CD4-positive, alpha-beta T cell (primary cell): Measurements from ENCODE around the gene ATP5PD. TPM values are rescaled to one million over a fixed set of nuclear protein-coding genes. Genes with fewer than 3 reads are reported as not detected.

Experiments used
- ATAC-seq: fragments of 200-7000 bp; cut with Tn5 transposase; one replicate; pipeline ENCODE4 v1.10.0; 2022; ENCODE audit warnings: mild to moderate bottlenecking; ENCODE audit not compliant: poor library complexity
- CTCF ChIA-PET: fragments of 350-600 bp; sonication (Branson Sonifier 250); formaldehyde crosslinking; loops from one replicate; lab custom pipeline; 2021; ENCODE audit warnings: antibody characterized with exemption, inconsistent platforms; lab: Charles Lee
- POLR2A ChIA-PET: fragments of 350-600 bp; sonication (Branson Sonifier 250); formaldehyde crosslinking; loops from one replicate; lab custom pipeline; 2021; ENCODE audit warnings: antibody characterized with exemption, inconsistent platforms; lab: Charles Lee
- DNase-seq, 14 experiments: peaks; one replicate each; pipeline ENCODE4 v3.0.0-alpha.2; 2013 to 2020; ENCODE audit warnings: mixed read lengths in 2 of 14
- H3K27ac ChIP-seq, 2 donors: one replicate each; pipeline versions ENCODE4 v1.5.1 to v1.7.0; 2013; ENCODE audit warnings: low read length in 2 of 2, low read depth in 1 of 2, mild to moderate bottlenecking in 1 of 2
- H3K27me3 ChIP-seq, 2 experiments: 1 replicate in 1 of 2; 2 replicates in 1 of 2; pipeline versions ENCODE4 v1.6.1 to v1.7.0; 2013; ENCODE audit warnings: low read length in 2 of 2, control low read depth in 1 of 2, mild to moderate bottlenecking in 1 of 2, moderate library complexity in 1 of 2; ENCODE audit not compliant: insufficient read depth in 2 of 2, control insufficient read depth in 1 of 2
- H3K36me3 ChIP-seq: one replicate; pipeline ENCODE4 v1.6.1; 2013; ENCODE audit warnings: low read length, control low read depth; ENCODE audit not compliant: insufficient read depth
- H3K4me1 ChIP-seq: one replicate; pipeline ENCODE4 v1.6.1; 2013; ENCODE audit warnings: low read length, control low read depth; ENCODE audit not compliant: insufficient read depth
- H3K4me3 ChIP-seq: one replicate; pipeline ENCODE4 v1.5.1; 2013; ENCODE audit warnings: mild to moderate bottlenecking, low read length, moderate library complexity
- H3K9me3 ChIP-seq, 2 experiments: 1 replicate in 1 of 2; 2 replicates in 1 of 2; pipeline versions ENCODE4 v1.6.1 to v1.7.0; 2013; ENCODE audit warnings: low read length in 2 of 2, mild to moderate bottlenecking in 2 of 2, control low read depth in 1 of 2, moderate library complexity in 1 of 2; ENCODE audit not compliant: control insufficient read depth in 1 of 2, insufficient read depth in 1 of 2
- H3K27ac Mint-ChIP-seq: one replicate; pipeline ENCODE4 v1.8.0; 2020; ENCODE audit warnings: mixed read lengths
- H3K27me3 Mint-ChIP-seq: one replicate; pipeline ENCODE4 v1.8.0; 2021; ENCODE audit warnings: mixed read lengths
- H3K36me3 Mint-ChIP-seq: one replicate; pipeline ENCODE4 v1.8.0; 2021; ENCODE audit warnings: low read depth, mixed read lengths
- H3K4me1 Mint-ChIP-seq: one replicate; pipeline ENCODE4 v1.8.0; 2021; ENCODE audit warnings: low read depth, mixed read lengths
- H3K4me3 Mint-ChIP-seq: one replicate; pipeline ENCODE4 v1.8.0; 2020; ENCODE audit warnings: mild to moderate bottlenecking, mixed read lengths
- H3K9me3 Mint-ChIP-seq: one replicate; pipeline ENCODE4 v1.8.0; 2020; ENCODE audit warnings: mixed read lengths
- intact Hi-C, 2 experiments: fragments of 100-400 bp; cut with DNase I in 1 of 2; cut with micrococcal nuclease in 1 of 2; formaldehyde crosslinking; loops; one replicate each; pipeline versions ENCODE4 v1.15.1 to v1.9.0; 2023 to 2025; cut with DNase I, micrococcal nuclease
- total RNA-seq, 174 experiments: library from RNA in 2 of 174; stranded (reverse) in 2 of 174; gene quantifications; one replicate each; pipeline ENCODE4 v1.2.3 and lab custom pipeline; 2021 to 2026
- TF ChIP-seq, protein P1 (sequence below): fragments of 200-600 bp; IDR thresholded peaks from one replicate; pipeline ENCODE4 v1.8.0; 2022; ENCODE audit warnings: antibody characterized with exemption, mild to moderate bottlenecking

ATP5PD gene
- total RNA-seq, 2 experiments from 2014 or later: 98.5 to 112 TPM

- POLR2A ChIA-PET: interaction anchor here (1.4 kb wide), 1 partner anchor 15 kb away, joined by 3 read pairs; the partner anchor contains the start of gene CDR2L
- no peaks in the 10 kb centered on the region for H3K36me3 Mint-ChIP-seq
These were observed 44.6 kb downstream of the ATP5PD start for GRCh38 chr17:75001915-75002843.

DNA sequence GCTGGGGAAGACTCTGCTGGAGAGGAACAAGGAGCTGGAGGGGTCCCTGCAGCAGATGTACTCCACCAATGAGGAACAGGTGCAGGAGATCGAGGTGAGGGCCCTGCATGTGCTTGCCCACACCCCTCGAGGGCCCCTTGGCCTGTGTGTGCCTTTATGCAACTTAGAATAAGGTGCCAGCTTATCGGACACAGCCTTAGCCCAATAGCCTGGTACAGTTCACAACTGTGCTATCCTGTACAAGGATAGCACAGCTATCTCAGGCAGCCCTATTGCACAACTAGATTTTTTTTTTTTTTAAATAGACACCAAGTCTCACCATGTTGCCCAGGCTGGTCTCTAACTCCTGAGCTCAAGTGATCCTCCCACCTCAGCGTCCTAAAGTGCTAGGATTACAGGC is 47.2 kb downstream of the ATP5PD start:
- no peak overlapping the region for H3K27ac Mint-ChIP-seq
- intact Hi-C loops: no loop called here
- H3K36me3 Mint-ChIP-seq: no peaks in the 10 kb centered on the region
- H3K4me3 Mint-ChIP-seq: no peak overlapping the region
- H3K4me1 ChIP-seq: no peaks in the 10 kb centered on the region
- ATAC-seq (no peak), DNase-seq (no peak)
- CTCF ChIA-PET: no interaction called here
- H3K27me3 Mint-ChIP-seq: no peaks in the 10 kb centered on the region
- H3K27me3 ChIP-seq: no peaks in the 10 kb centered on the region
- no peaks in the 10 kb centered on the region for H3K36me3 ChIP-seq
- H3K4me3 ChIP-seq: no peak overlapping the region
- TF ChIP-seq, protein P1, sequence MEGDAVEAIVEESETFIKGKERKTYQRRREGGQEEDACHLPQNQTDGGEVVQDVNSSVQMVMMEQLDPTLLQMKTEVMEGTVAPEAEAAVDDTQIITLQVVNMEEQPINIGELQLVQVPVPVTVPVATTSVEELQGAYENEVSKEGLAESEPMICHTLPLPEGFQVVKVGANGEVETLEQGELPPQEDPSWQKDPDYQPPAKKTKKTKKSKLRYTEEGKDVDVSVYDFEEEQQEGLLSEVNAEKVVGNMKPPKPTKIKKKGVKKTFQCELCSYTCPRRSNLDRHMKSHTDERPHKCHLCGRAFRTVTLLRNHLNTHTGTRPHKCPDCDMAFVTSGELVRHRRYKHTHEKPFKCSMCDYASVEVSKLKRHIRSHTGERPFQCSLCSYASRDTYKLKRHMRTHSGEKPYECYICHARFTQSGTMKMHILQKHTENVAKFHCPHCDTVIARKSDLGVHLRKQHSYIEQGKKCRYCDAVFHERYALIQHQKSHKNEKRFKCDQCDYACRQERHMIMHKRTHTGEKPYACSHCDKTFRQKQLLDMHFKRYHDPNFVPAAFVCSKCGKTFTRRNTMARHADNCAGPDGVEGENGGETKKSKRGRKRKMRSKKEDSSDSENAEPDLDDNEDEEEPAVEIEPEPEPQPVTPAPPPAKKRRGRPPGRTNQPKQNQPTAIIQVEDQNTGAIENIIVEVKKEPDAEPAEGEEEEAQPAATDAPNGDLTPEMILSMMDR: no peak
- H3K9me3 Mint-ChIP-seq: no peaks in the 10 kb centered on the region
- POLR2A ChIA-PET: interaction anchor here (0.8 kb wide), 1 partner anchor 12 kb away, joined by 3 read pairs; no protein-coding TSS in a partner anchor
- no peak overlapping the region for H3K27ac ChIP-seq
- H3K9me3 ChIP-seq: no peaks in the 10 kb centered on the region
- H3K4me1 Mint-ChIP-seq: no peaks in the 10 kb centered on the region

More at GRCh38 chr17:75001915-75002843, 44.6 kb downstream of the ATP5PD start:
- CTCF ChIA-PET: no interaction called here
- no peaks in the 10 kb centered on the region for H3K9me3 ChIP-seq
- no peak overlapping the region for H3K27ac ChIP-seq
- ATAC-seq (no peak), DNase-seq (no peak)
- intact Hi-C loops: no loop called here
- H3K36me3 ChIP-seq: no peaks in the 10 kb centered on the region
- H3K4me3 ChIP-seq: no peak overlapping the region
- peaks cover 0 to 4% of the 10 kb centered on the region in 2 experiments for H3K27me3 ChIP-seq
- H3K4me1 Mint-ChIP-seq: no peaks in the 10 kb centered on the region
- H3K27me3 Mint-ChIP-seq: no peaks in the 10 kb centered on the region
- no peaks in the 10 kb centered on the region for H3K4me1 ChIP-seq
- no peak overlapping the region for H3K4me3 Mint-ChIP-seq
- TF ChIP-seq, protein P1: no peak
- no peaks in the 10 kb centered on the region for H3K9me3 Mint-ChIP-seq
- H3K27ac Mint-ChIP-seq: no peak overlapping the region

GRCh38 chr17:74998783-74999182 is 48.0 kb downstream of the ATP5PD start:
- no peaks in the 10 kb centered on the region for H3K9me3 ChIP-seq
- Mint-ChIP-seq H3K4me1 (no peaks in the 10 kb centered on the region), H3K9me3 (no peaks in the 10 kb centered on the region), H3K36me3 (no peaks in the 10 kb centered on the region), H3K27ac (no peak overlapping the region), H3K27me3 (no peaks in the 10 kb centered on the region), H3K4me3 (no peak overlapping the region)
- H3K36me3 ChIP-seq: no peaks in the 10 kb centered on the region
- H3K4me1 ChIP-seq: no peaks in the 10 kb centered on the region
- no peak overlapping the region for H3K27ac ChIP-seq
- H3K4me3 ChIP-seq: no peak overlapping the region
- no peaks in the 10 kb centered on the region for H3K27me3 ChIP-seq
- DNase-seq: no peak
- ChIA-PET POLR2A (interaction anchor here (0.8 kb wide), 1 partner anchor 13 kb away, joined by 3 read pairs; no protein-coding TSS in a partner anchor), CTCF (interaction anchor here (0.7 kb wide), 1 partner anchor 37 kb away, joined by 4 read pairs; no protein-coding TSS in a partner anchor)
- intact Hi-C loops: no loop called here
- ATAC-seq: no peak
- TF ChIP-seq, protein P1: no peak
